K562 treated with DMSO at 1 percent for 12 hours (cell line): ENCODE data around the gene ARHGAP5. TPM values are rescaled to one million over a fixed set of nuclear protein-coding genes. Genes with fewer than 3 reads are reported as not detected.

Experiments
- total RNA-seq: library from RNA; unstranded; fragments of 300-600 nt; gene quantifications from 2 replicates; pipeline ENCODE4 v1.2.3, GENCODE V29; 2022; ENCODE audit not compliant: insufficient read depth

The ARHGAP5 gene
- 2.1 and 12.5 TPM in 2 replicates for total RNA-seq

DNA sequence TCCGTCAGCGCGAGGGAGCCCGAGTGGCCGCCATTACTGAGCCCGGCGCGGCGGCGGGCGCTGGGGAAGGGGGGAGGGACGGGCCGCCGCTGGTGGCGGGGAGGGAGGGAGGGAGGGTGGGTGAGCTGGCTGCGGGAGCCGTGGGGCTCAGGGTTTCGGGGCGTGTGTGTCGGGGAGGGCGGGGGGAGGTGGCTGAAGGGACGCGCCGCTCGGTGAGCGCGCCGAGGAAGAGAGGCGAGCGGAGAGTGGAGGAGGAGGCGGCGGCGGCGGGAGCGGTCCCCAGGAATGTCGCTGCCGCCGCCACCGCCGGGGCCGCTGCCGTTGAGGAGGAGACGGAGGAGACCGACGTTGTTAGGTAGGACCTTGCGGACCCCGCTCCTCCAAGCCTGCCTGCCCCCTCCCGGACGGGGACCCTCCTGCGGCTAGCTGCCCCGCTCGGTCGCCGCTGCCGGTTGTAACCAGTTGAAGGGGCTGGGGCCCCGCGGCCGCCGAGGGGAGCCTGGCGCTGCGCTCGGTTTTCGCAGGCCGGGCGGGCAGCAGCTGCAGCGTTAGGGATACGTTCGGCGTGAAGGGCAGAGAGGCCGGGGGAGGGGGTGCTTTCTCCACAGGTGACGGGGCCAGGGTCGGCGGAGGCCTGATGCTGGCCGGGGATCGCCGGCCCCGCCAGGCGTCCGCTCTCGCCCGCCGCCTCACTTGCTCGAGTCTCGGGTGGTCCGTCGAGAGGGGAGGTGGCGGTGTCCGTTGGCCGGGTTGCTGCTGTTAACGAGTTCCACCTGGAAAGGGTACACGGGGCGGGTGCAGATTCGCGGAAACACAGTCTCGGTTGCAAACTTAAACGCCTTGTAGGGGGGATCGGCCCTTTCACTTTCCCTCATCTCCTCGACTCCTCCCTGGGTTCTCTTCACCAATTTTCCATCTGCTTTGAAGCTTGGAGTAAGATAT, at the start of gene ARHGAP5:
TSS of gene ARHGAP5 (plus strand) at position 224 of the 942 bp plus-strand sequence. CDS start 13,366 bp downstream, outside the sequence.

GRCh38 chr14:32201816-32202490, 124.8 kb downstream of the ARHGAP5 start, which contains the start of gene RNU6-7:
Gene RNU6-7 (plus strand): TSS chr14:32202045.

DNA sequence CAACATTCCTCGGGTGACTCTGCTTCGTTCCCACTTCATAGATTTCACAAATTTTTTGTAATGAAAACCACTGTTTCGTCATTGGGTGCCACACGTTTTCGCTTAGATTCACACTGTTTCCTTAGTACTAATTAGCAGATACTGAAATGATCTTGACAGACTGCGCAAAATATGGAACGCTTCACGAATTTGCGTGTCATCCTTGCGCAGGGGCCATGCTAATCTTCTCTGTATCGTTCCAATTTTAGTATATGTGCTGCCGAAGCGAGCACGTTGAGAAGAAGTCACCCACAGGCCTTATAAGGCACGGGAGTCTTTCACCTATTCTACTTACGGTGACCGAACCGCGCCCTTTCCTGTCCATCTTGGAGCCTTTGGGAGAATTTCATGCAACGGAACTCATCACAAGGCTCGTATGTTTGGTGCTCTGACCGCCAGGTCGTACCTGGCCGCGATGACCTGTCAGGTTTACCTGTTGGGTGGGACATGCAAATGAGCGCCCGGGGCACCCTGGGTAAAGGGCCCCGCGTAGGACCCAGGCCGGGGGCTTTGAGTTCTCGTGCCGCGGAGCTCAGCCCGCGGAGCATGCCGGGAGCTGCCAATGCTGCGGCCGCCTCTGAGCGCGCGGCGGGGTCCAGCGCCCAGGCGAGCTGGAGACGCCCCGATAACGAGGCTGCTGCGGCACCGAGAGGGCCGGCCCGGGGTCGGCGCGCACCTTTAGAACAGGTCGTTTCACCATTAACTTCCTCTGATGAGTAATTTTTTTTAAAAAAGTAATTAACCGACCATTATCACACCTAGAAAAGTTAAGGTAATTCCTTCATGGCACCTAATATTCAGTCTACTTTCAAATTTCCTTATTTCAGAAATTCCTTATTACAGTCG, 126.1 kb downstream of the ARHGAP5 start, which contains the start of gene RNU6-8:
TSS of gene RNU6-8 (minus strand) at position 272 of the 885 bp plus-strand sequence.

Other genes with a start within 250 kb of the ARHGAP5 start
- gene RNU6-7, start 124.7 kb downstream of the ARHGAP5 start, total RNA-seq: not detected in 2 replicates
- not detected in 2 replicates for gene RNU6-8, start 126.0 kb downstream of the ARHGAP5 start, total RNA-seq